Measurements from ENCODE around the gene DCDC2. TPM values are rescaled to one million over a fixed set of nuclear protein-coding genes. Genes with fewer than 3 reads are reported as not detected.
"Not testable (repeated sequence)": the region's sequence is repeated elsewhere in the genome, so short reads cannot be mapped to it uniquely, and the experiment has no call there.

DCDC2 gene
- total RNA-seq, 2 donors from 2014 or later: 0.12 TPM; not detected in 1

DNA sequence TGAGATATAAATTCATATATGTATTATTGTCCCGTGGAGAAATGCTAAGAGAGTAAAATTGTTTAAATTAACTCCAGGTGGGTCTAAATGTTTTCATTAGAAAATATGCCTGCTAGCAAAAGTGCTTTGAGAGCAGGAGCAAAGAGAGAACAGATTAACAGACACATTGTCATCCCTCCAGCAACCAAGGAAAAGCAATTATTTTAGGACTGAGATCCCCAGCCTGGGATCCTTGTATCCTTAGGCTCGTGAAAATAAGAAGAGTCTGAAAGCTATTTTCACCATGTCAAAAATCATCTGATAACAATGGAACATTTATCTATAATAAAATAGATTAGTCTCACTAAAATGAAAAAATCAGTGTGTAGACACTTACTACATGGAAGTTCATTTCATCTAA, 33.3 kb upstream of the DCDC2 start:
- Mint-ChIP-seq H3K4me3 (no peak overlapping the region), H3K9me3 (no peaks in the 10 kb centered on the region), H3K27me3 (ENCODE audit: low read depth) (peaks cover 10% of the 10 kb centered on the region), H3K4me1 (ENCODE audit: low read depth) (peaks cover 5% of the 10 kb centered on the region), H3K27ac (no peak overlapping the region), H3K36me3 (ENCODE audit: insufficient read depth in 2 of 2) (no peaks in the 10 kb centered on the region)
- DNase-seq: no peak
- ATAC-seq (replicated peaks in 1 of 2): no peak

GRCh38 chr6:24387818-24388217, 30.0 kb upstream of the DCDC2 start:
- no peaks in the 10 kb centered on the region for H3K36me3 Mint-ChIP-seq (ENCODE audit: insufficient read depth in 2 of 2)
- H3K27me3 Mint-ChIP-seq (ENCODE audit: low read depth): peaks cover 16% of the 10 kb centered on the region
- H3K9me3 Mint-ChIP-seq: no peaks in the 10 kb centered on the region
- H3K27ac Mint-ChIP-seq: no peak overlapping the region
- no peak overlapping the region for H3K4me3 Mint-ChIP-seq
- no peak for DNase-seq
- ATAC-seq (replicated peaks in 1 of 2): no peak
- peaks cover 5% of the 10 kb centered on the region for H3K4me1 Mint-ChIP-seq (ENCODE audit: low read depth)

DNA sequence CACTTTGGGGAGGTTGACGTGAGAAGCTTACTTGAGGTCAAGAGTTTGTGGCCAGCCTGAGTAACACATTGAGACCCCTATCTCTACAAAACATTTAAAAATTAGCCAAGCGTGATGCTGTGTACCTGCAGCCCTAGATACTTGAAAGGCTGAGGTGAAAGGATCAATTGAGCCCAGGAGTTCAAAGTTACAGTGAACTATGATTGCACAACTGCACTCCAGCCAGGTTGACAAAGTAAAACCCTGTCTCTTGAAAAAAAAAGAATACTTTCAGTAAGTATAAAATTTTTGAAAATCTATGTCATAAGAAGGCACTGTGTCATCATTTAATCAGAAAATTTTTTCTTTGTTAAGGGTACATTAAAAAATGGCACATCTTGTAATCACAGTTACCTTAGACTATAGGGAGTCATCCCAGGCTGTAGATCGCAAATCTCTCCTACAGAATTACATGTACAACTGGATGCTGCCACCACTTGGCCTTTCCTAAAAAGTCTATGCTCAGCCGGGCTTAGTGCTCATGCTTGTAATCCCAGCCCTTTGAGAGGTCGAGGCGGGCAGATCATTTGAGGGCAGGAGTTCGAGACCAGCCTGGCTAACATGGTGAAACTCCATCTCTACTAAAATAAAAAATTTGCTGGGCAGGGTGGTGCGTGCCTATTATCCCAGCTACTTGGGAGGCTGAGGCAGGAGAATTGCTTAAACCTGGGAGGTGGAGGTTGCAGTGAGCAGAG, 27.8 kb upstream of the DCDC2 start:
- ATAC-seq (replicated peaks in 1 of 2) (no peak), DNase-seq (no peak)
- Mint-ChIP-seq H3K4me1 (ENCODE audit: low read depth) (no peaks in the 10 kb centered on the region), H3K27me3 (ENCODE audit: low read depth) (peaks cover 16% of the 10 kb centered on the region), H3K27ac (no peak overlapping the region), H3K4me3 (no peak overlapping the region), H3K9me3 (no peaks in the 10 kb centered on the region), H3K36me3 (ENCODE audit: insufficient read depth in 2 of 2) (no peaks in the 10 kb centered on the region)

DNA sequence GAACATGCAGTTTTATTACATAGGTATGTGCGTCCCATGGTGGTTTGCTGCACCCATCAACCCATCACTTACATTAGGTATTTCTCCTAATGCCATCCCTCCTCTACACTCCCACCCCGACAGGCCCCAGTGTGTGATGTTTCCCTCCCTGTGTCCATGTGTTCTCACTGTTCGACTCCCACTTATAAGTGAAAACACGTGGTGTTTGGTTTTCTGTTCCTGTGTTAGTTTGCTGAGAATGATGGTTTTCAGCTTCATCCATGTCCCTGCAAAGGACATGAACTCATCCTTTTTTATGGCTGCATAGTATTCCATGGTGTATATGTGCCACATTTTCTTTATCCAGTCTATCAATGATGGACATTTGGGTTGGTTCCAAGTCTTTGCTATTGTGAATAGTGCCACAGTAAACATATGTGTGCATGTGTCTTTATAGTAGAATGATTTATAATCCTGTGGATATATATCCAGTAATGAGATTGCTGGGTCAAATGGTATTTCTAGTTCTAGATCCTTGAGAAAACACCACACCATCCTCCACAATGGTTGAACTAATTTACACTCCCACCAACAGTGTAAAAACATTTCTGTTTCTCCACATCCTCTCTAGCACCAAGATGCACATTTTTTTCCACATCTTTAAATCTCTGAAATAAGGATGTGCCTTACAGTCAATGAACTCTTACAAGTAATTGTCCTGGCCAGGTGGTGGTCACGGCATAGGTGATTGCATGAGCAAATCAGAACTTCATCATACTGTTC, 26.7 kb upstream of the DCDC2 start:
- not testable (repeated sequence) for H3K4me1 Mint-ChIP-seq (ENCODE audit: low read depth); H3K36me3 Mint-ChIP-seq (ENCODE audit: insufficient read depth in 2 of 2); H3K27ac Mint-ChIP-seq; DNase-seq; H3K9me3 Mint-ChIP-seq; H3K4me3 Mint-ChIP-seq; ATAC-seq (replicated peaks in 1 of 2)
- peaks cover 16% of the 10 kb centered on the region for H3K27me3 Mint-ChIP-seq (ENCODE audit: low read depth)

DNA sequence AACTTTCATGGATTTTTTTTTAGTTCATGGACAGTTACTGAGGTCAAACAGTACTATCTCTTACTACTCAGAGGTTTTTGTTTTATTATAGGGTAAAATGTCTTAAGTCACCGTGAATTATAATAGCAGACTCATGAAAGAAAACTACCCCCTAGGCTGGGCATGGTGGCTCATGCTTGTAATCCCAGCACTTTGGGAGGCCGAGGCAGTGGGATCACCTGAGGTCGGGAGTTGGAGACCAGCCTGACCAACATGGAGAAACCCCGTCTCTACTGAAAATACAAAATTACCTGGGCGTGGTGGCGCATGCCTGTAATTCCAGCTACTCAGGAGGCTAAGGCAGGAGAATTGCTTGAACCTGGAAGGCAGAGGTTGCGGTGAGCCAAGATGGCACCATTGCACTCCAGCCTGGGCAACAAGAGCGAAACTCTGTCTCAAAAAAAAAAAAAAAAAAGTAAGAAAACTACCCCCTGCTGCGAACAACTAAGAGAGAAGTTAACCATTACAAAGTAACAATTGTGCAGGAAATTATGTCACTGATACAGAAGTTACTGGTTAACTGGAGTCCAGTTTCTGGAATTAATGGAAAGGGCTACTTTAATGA, 25.1 kb upstream of the DCDC2 start:
- peaks cover 16% of the 10 kb centered on the region for H3K27me3 Mint-ChIP-seq (ENCODE audit: low read depth)
- ATAC-seq (replicated peaks in 1 of 2); DNase-seq: not testable (repeated sequence)

GRCh38 chr6:24382220-24382540, 24.3 kb upstream of the DCDC2 start:
- H3K27me3 Mint-ChIP-seq (ENCODE audit: low read depth): peaks cover 16% of the 10 kb centered on the region

More for the DNA sequence above, 25.1 kb upstream of the DCDC2 start:
- H3K9me3 Mint-ChIP-seq; H3K4me1 Mint-ChIP-seq (ENCODE audit: low read depth); H3K4me3 Mint-ChIP-seq; H3K27ac Mint-ChIP-seq; H3K36me3 Mint-ChIP-seq (ENCODE audit: insufficient read depth in 2 of 2): not testable (repeated sequence)

DNA sequence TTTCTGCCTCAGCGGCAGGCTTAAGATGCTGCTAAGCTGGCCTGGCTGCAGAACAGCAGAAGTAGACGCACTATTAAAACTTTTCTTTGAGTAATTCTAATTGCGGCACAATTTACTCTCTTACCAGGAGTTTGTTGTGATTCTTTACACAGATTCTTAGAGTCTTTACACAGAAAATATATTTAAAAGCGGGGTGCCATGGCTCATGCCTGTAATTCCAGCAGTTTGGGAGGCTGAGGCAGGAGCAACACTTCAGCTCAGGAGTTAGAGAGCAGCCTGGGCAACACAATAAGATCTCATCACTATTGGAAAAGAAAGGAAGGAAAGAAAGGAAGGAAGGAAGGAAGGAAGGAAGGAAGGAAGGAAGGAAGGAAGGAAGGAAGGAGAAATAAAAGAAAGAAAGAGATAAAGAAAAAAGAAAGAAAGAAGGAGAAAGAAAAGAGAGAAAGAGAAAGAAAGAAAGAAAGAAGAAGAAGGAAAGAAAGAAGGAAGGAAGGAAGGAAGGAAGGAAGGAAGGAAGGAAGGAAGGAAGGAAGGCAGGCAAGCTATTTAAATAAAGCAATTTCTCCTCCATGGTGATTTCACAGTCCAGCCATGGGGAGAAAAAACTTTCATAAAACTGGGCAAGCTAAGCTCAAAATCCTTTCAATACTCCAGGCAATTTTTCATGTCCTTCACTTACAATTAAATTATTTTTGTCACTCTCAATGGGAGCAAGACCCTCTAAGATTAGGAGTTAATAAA, 23.8 kb upstream of the DCDC2 start:
- Mint-ChIP-seq H3K4me3 (no peak overlapping the region), H3K4me1 (ENCODE audit: low read depth) (no peaks in the 10 kb centered on the region), H3K27me3 (ENCODE audit: low read depth) (peaks cover 20% of the 10 kb centered on the region), H3K36me3 (ENCODE audit: insufficient read depth in 2 of 2) (no peaks in the 10 kb centered on the region), H3K9me3 (no peaks in the 10 kb centered on the region), H3K27ac (no peak overlapping the region)
- DNase-seq (no peak), ATAC-seq (replicated peaks in 1 of 2) (no peak)

More at GRCh38 chr6:24382220-24382540, 24.3 kb upstream of the DCDC2 start:
- Mint-ChIP-seq H3K27ac (no peak overlapping the region), H3K4me3 (no peak overlapping the region), H3K9me3 (no peaks in the 10 kb centered on the region), H3K36me3 (ENCODE audit: insufficient read depth in 2 of 2) (no peaks in the 10 kb centered on the region), H3K4me1 (ENCODE audit: low read depth) (no peaks in the 10 kb centered on the region)
- DNase-seq (no peak), ATAC-seq (replicated peaks in 1 of 2) (no peak)

DNA sequence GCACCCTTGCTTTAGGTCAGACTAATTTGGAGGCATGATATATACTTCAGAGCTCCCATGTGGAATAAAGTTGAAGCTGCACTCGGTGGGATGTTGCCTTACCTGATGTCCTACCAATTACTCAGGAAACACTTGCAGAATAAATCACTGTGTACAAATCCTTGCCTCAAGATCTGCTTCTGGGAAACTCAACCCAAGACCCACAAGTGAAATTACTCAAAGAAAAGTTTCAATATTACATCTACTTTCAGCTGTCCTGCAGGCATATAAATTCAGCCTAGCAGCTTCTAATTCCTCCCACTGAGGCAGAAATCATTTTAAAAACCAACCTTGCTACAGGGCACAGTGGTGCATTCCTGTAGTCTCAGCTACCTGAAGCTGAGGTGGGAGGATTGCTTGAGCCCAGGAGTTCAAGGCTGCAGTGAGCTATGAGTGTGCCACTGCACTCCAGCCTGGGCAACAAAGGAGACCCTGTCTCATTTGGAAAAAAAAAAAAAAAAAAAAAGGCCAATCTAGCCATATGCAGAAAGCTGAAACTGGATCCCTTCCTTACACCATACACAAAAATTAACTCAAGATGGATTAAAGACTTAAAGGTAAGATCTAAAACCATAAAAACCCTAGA, 20.7 kb upstream of the DCDC2 start:
- Mint-ChIP-seq H3K9me3 (no peaks in the 10 kb centered on the region), H3K36me3 (ENCODE audit: insufficient read depth in 2 of 2) (no peaks in the 10 kb centered on the region), H3K4me3 (no peak overlapping the region), H3K27me3 (ENCODE audit: low read depth) (peaks cover 14% of the 10 kb centered on the region), H3K27ac (no peak overlapping the region), H3K4me1 (ENCODE audit: low read depth) (no peaks in the 10 kb centered on the region)
- no peak for ATAC-seq (replicated peaks in 1 of 2)
- DNase-seq: no peak

DNA sequence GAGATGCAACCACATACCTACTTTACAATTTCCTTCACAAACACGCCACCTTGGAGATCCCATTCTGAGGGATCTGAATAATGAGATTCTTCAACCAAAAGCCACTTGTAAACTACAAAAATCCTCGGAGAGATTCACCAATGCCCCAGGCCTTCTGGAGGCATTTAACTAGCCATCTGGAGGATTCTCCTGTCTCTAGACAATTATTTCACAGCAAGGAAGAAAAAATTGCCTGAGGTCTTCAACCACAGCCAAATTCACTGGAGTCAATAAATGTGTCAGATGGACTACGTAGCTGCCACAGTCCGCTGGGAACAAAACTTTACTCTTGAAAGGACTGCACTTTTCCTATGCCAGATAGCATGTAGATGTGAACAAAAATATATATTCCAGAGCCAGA, 19.0 kb upstream of the DCDC2 start:
- ATAC-seq (replicated peaks in 1 of 2) (no peak), DNase-seq (no peak)
- Mint-ChIP-seq H3K27ac (no peak overlapping the region), H3K9me3 (no peaks in the 10 kb centered on the region), H3K4me3 (no peak overlapping the region), H3K36me3 (ENCODE audit: insufficient read depth in 2 of 2) (no peaks in the 10 kb centered on the region), H3K27me3 (ENCODE audit: low read depth) (peaks cover 17% of the 10 kb centered on the region), H3K4me1 (ENCODE audit: low read depth) (no peaks in the 10 kb centered on the region)

DNA sequence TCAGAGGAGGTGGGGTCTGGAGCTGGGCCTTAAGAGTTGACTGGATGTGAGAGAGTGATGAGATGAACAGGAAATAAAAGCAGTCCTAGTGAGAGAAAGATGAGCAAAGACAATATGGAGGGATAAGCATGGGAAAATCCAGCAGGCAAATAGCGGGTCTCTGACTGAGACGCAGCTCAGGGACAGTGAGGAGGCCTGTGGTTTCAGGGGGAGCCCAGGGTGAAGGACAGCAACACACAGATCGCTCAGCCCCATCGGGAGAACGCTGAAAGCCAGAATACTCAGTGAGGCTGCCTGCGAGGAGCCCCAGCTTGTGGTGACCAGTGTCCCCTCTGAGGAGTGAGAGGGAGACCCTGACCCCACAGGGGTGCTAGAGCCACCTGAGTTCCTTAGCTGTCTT, 16.8 kb upstream of the DCDC2 start:
- Mint-ChIP-seq H3K4me3 (no peak overlapping the region), H3K9me3 (no peaks in the 10 kb centered on the region), H3K27me3 (ENCODE audit: low read depth) (peaks cover 17% of the 10 kb centered on the region), H3K27ac (no peak overlapping the region), H3K4me1 (ENCODE audit: low read depth) (no peaks in the 10 kb centered on the region), H3K36me3 (ENCODE audit: insufficient read depth in 2 of 2) (no peaks in the 10 kb centered on the region)
- DNase-seq (no peak), ATAC-seq (replicated peaks in 1 of 2) (no peak)

DNA sequence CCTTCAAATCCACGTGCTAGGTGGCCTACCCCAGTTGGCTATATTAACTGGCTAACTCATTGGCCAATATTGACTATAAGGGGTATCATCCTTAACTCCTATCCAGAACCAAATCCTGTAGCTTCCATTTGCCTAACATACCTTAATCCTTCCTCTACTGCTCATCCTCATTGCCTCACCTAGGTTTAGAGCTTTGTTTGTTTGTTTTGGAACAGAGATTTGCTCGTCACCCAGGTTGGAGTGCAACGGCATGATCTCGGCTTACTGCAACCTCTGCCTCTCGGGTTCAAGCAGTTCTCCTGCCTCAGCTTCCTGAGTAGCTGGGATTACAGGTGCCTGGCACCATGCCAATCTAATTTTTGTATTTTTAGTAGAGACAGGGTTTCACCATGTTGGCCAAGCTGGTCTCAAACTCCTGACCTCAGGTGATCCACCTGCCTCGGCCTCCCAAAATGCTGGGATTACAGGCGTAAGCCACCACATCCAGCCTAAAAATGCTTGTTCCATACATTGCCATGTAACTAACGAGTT, 7.3 kb upstream of the DCDC2 start:
- DNase-seq; H3K4me3 Mint-ChIP-seq; H3K4me1 Mint-ChIP-seq (ENCODE audit: low read depth); H3K27ac Mint-ChIP-seq; H3K36me3 Mint-ChIP-seq (ENCODE audit: insufficient read depth in 2 of 2); ATAC-seq (replicated peaks in 1 of 2); H3K9me3 Mint-ChIP-seq: not testable (repeated sequence)
- peaks cover 17% of the 10 kb centered on the region for H3K27me3 Mint-ChIP-seq (ENCODE audit: low read depth)

- ATAC-seq (replicated peaks in 1 of 2); H3K9me3 Mint-ChIP-seq; H3K4me3 Mint-ChIP-seq; H3K36me3 Mint-ChIP-seq (ENCODE audit: insufficient read depth in 2 of 2); DNase-seq; H3K27ac Mint-ChIP-seq: not testable (repeated sequence)
- Mint-ChIP-seq H3K27me3 (ENCODE audit: low read depth) (peaks cover 17% of the 10 kb centered on the region), H3K4me1 (ENCODE audit: low read depth) (peaks cover 18% of the 10 kb centered on the region)
Measured at GRCh38 chr6:24362363-24362762, 4.5 kb upstream of the DCDC2 start.
